HG03460 (cell line): ENCODE measurements around the gene LDAH.
A peak's percentile ranks its signal among the peaks of the same experiment; 100 is the strongest.

Source experiments
- ATAC-seq: cut with Tn5 transposase; IDR thresholded peaks from one replicate; pipeline ENCODE4 v1.9.1; 2021; ENCODE audit not compliant: unreplicated experiment

LDAH gene

GRCh38 chr2:20781656-20782265, 41.1 kb downstream of the LDAH start:
- ATAC-seq: no peak

DNA sequence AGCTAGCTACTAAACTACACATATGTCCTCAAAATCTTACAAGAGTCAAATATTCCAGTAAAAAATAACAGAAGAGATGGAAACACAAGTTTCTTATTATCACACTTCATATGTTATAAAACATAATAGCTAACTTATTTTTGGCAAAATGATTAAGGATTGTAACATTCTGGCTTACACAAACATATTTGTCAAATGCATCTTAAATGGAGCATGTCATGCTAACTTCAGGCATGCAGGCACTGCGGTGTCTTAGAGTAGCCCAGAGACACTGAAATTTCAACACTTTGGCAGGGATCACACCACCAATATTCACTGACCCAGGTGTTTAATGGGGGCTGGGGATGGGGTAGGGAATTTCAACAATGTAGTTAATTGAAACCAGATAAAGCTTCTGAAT, 51.6 kb downstream of the LDAH start:
- no peak for ATAC-seq

DNA sequence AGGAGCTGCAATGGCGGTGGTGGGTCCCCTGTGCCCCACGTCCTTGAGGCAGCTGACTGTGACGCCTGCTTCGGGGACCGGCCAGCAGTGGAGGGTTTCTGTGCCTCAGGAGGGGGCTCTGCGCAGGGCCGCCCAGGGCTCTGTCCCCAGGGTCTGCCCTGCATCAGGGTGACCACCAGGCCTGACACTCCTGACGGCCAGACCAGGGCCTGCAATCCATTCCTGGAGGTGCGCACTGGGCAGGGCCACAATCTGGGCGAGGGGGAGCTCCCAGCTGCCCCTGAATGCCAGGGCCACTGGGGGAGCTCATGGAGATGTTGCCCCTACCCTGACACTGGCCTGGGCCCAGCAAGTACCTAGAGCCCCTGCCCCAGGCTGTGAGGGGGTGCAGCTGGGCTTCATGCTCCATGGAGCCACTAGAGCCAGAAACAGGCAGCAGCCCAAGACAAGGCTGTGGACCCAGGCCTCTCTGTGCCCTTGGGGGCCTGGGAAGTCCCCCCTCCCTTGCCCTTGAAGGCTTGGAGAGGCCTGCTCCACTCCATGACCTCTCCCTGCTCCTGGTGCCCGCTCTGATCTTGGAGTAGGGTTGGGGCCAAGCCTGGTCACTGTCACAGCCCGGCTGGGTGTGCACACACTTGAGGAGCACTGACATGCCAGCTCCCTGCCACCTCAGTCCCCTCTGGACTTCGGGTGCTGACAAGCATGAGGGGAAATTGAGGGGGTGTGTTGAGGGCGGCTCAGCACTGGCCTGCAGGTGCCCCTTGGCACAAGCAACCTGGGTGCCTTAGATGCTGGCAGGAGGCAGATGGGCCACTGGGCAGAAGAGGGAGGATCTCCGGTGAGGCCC, 55.9 kb downstream of the LDAH start:
- no peak for ATAC-seq

DNA sequence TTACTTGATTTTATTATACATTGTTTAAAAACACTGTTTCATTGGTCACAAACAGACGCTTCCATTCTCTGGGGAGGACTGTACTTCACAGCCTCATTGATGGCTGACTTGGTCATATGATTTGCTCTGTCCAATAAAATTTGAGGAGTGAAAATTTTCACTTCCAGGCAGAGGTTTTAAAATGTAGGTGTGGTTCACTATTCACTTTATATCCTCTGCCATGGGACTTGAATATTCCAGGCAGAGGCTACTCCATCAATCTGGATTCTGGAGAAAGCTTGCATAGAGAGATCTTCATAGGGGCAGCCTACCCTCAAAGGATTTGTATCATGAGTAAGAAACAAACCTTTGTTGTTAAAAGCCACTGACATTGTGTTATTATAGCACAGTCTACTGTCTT, 56.7 kb downstream of the LDAH start:
- no peak for ATAC-seq

DNA sequence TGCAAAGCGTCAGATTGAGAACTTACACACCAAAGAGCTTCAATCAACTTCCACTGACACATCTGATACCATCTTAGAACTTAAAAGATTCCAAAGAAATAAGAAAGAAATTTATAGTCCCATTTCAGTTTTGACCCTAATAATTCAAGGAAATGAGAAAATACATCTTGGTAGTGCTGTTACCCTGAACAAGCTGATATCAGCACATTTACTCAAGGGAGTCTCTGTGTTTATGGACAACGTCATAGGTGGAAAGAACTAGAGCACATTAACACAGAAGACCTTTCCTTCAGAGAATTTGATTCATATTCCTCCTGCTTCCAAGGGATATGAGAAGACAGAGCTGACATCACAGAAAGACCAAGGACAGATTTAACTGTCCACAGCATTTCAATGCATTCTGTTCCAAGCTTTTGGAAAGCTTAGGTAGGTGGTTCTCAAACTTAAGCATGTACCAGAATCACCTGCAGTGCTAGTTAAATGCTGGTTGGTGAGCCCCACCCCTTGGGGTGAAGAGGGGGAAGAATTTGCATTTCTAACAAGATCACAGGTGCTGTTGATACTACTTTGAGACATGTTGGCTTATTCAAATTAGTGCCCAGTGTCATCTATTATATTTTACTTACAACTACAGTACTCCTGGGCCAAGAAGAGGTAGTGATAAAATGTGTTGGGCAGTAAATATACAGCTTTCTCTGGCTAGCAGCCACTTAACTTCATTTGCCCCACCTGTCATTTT, 59.8 kb downstream of the LDAH start:
- no peak for ATAC-seq

DNA sequence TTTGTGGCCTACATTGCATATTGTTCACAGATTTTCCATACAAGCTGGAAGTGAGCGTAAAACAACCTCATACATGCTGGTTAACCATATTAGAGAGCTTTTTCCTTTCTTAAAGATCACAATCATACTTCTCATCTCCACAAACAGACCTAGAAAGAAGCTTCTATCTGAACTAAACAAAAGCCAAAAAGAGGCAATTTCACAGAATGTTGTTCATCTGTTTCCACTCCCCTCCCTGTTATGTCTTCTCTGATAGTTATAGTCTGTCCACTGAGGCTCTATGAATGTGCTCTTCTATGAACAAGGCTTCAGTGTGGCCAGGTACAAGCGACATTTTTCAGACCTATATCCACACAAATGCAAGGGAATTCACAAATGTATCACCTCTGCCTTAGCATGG, 63.4 kb downstream of the LDAH start:
- ATAC-seq: peak; percentile 7

- ATAC-seq: peak; percentile 90
Measured at GRCh38 chr2:20758997-20759396, 63.9 kb downstream of the LDAH start.

- no peak for ATAC-seq
Measured at GRCh38 chr2:20757405-20758090, 65.4 kb downstream of the LDAH start.

GRCh38 chr2:20755132-20755800, 67.6 kb downstream of the LDAH start:
- no peak for ATAC-seq

- ATAC-seq: no peak
Measured at GRCh38 chr2:20752293-20752692, 70.6 kb downstream of the LDAH start.

GRCh38 chr2:20747317-20747716, 75.6 kb downstream of the LDAH start:
- ATAC-seq: no peak

DNA sequence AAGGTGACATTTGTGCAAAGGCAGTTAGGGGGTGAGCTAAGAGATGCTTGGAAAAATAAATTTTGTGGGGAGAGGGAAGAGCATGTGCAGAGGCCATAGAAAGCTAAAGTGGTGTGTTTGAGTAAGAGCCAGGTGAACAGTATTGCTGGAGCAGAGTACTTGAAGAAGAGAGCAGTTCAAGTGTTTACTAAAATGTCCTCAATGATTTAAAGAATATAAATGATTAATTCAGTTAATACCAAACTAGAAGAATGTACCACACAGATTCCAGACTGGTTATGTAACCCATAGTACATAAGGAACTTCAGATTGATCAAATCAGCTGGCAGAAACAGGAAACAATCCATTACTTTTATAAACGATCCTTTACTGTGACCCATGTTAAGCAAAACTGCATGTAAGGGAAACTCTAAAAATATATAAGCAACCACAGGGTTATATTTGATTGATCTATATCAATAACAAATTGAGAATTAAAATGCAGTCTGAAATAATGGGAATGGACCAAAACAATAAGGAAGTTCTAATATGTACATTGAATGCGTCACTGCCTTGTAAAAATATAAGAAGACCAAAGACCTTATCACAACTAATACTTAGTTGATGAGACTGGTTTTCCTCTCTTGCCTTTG, 76.9 kb downstream of the LDAH start:
- ATAC-seq: no peak

DNA sequence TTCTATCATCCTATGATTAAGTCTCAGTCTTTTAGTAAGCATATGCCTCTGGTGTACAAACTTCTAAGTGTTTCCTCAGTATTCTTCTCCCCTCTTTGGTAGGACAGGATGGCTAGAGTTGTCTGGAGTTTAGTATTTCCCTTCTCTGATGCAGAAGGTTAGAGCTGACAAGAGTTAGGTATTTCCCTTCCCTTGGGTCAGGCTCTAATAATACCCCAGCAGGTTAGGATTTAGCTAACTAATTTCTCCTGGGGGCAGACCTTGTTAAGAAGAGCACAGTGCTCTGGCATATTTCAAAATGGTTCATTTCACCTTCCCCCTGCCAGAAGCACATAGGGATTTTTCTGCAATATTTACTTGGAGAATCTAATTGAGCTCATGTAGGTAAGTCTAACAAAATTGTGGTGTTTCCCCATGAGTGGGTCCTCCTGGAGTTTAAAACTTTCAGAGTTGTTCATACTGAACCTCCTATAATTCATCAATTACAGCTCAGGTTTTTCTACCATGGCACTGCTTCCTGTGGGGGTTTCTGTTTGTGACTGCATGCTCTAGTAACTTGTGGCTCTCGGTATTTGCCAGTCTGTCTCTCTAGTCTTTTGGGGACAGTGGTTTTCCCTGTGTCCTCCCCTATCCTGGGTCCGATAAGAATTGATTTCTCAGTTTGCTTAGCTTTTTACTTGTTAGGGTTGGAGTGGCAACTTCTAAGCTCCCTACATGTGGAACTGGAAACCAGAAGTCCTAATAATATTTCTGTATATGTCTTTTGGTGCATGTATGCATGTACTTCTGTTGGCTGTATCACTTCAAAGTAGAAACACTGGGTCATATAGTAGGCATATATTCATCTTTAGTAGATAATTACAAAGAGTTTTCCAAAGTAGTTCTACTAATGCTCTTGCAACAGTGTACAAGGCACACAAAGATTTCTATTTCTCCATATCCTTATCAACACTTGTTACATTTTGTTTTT, 78.2 kb downstream of the LDAH start:
- peak; percentile 97 for ATAC-seq

- ATAC-seq: no peak
Measured at GRCh38 chr2:20738772-20739171, 84.1 kb downstream of the LDAH start.

DNA sequence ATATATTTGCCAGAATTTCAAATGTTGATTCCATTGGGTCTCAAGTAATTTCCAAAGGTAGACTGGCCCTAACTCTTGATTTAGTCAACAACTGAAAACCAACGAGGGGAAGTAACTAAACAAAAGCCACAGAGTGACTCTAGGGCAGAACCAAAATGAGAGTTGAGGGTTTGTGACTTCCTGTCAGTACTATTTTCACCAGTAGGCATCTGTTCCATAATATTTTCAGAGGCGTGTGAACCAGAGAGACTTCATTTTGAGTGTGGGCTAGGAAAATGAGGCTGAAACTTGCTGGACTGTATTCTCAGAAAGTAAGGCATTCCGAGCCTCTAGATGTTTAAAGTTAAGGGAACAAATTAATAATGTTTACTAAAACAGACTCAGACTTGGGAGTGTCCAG, 85.4 kb downstream of the LDAH start:
- peak; percentile 97 for ATAC-seq

- no peak for ATAC-seq
Measured at GRCh38 chr2:20728114-20728758, 94.7 kb downstream of the LDAH start.

- ATAC-seq: no peak
Measured at GRCh38 chr2:20726913-20727312, 96.0 kb downstream of the LDAH start.

DNA sequence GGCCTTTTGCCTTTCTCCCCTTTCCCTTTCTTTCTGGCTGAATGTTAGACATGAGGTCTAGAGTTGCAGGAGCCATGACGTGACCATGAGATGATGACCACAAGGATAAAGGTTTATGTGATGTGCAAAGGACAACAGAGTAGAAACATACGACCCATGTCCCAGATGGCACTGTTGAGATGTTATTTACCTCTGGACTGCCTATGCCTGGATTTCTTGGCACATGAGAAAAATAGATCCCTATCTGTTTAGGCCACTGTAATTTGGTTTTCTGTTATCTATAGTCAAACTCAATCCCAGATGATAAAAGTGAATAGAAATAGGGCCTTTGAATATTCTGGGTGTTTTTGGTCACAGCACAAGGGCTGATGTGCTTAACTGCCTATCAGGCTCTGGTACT, 97.1 kb downstream of the LDAH start:
- ATAC-seq: no peak
